ENCODE measurements around the gene C6. TPM values are rescaled to one million over a fixed set of nuclear protein-coding genes. Genes with fewer than 3 reads are reported as not detected.

Gene C6
- total and polyA plus RNA-seq, 9 donors = 0.16 to 1.2 (median 0.28) TPM; not detected in 3

DNA sequence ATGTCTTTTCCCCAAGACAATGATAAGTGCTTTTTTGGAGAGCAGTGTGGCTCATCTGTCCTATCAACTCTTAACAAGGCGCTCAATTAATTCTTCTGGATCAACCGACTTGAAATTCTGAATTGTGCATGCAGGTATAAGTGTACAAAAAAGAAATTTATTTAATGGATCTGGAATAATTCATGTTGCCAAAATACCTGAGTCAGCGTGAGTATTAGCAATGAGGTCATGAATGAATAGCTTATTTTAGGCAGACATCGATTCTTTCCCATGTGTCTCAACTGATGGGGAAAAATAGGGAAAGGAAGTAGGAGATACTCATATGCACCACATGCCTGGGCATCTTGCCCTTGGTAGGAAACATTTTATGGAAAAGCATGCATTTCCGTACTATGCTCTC lies 68.0 kb downstream of the C6 start:
- DNase-seq = no peak
- Histone ChIP-seq H3K4me3 (ENCODE audit: low read length) (no peak overlapping the region), H3K4me1 (ENCODE audit: control insufficient read depth, insufficient read depth, low read length) (no peaks in the 10 kb centered on the region), H3K27me3 (ENCODE audit: control insufficient read depth, insufficient read depth, low read length) (no peaks in the 10 kb centered on the region), H3K27ac (ENCODE audit: low read length) (no peak overlapping the region), H3K36me3 (ENCODE audit: control insufficient read depth, insufficient read depth, low read length) (no peaks in the 10 kb centered on the region), H3K9me3 (replicated peaks; ENCODE audit: control insufficient read depth, low read depth, low read length) (no peaks in the 10 kb centered on the region)
- WGBS (ENCODE audit: insufficient coverage) = 93% methylated on average over 2 of the region's 5 CpGs

DNA sequence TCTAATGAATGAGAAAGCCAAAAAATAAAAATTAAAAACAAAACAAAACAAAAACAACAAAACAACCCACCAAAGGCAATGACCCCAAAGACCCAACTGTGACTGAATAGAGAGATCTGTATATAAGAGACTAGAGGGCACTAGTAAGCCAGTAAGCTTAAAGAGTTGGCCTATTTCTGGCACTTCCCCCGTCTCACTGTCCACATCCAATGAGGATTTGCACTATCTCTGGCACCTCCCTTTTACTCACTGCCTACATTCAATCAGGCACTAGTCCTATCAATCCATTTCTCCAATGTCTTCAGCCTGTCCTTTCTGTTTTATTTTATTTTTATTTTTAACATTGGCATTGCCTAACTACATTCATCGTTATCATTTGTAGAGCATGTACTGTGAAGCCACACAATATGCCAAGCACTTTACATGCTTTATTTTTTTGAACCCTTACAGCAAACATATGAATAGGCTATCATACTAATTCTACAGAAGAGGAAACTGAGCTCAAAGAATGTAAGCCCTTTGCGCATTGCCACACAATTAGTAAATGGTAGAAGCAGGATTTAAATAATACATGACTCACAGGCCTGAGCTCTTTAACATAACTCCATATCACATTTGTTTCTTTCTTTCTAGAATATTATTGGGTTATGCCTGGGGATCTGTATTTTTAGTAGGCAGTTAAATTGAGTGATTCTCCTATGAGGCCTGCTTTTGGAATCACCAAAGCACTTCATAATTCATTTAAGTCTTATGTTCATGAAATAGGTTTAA lies 70.0 kb downstream of the C6 start:
- no peak for DNase-seq
- H3K4me3 ChIP-seq (ENCODE audit: low read length) = no peak overlapping the region

DNA sequence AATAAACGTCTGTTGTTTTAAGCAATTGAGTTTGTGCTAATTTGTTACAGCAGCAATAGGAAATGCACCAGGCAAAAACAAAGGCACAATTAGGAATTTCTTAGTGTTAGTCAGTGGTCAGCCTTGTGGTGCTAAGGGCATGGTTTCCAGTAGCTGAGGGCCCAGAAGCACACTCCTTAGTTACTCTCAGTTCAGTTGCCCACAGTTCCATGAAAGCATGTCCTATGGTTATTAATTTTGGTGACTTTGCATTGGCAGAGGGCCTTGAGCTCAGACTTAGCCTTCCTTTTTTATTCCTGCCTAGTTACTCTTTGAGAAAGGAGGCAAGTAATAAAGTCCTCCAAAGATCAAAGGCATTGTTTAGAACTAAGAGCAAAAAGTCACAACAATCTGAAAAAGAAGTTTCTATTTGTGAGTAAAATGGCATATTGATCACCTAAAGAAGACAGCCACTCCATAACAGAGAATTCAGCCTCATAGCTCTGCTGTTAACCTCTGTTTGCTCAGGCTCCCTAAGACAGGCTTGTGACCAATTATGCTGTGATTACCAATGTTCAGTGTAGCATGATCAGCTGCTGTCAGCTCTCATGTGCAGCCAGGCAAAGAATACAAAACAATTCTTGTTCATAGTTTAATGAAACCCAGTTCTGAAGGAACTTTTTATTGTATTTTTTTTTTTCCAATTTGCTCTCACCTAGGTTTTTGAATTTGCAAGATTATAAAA lies 85.2 kb downstream of the C6 start:
- no CpG with 5 or more reads among the region's 1 CpG for WGBS (ENCODE audit: insufficient coverage)
- Histone ChIP-seq H3K36me3 (ENCODE audit: control insufficient read depth, insufficient read depth, low read length) (no peaks in the 10 kb centered on the region), H3K4me1 (ENCODE audit: control insufficient read depth, insufficient read depth, low read length) (no peaks in the 10 kb centered on the region), H3K27ac (ENCODE audit: low read length) (no peak overlapping the region), H3K9me3 (replicated peaks; ENCODE audit: control insufficient read depth, low read depth, low read length) (no peaks in the 10 kb centered on the region), H3K4me3 (ENCODE audit: low read length) (no peak overlapping the region), H3K27me3 (ENCODE audit: control insufficient read depth, insufficient read depth, low read length) (no peaks in the 10 kb centered on the region)
- no peak for DNase-seq

More for the DNA sequence above, 70.0 kb downstream of the C6 start:
- WGBS (ENCODE audit: insufficient coverage) = 71% methylated on average over 1 of the region's 3 CpGs
- no peaks in the 10 kb centered on the region for H3K36me3 ChIP-seq (ENCODE audit: control insufficient read depth, insufficient read depth, low read length)
- no peak overlapping the region for H3K27ac ChIP-seq (ENCODE audit: low read length)
- no peaks in the 10 kb centered on the region for H3K4me1 ChIP-seq (ENCODE audit: control insufficient read depth, insufficient read depth, low read length)
- no peaks in the 10 kb centered on the region for H3K27me3 ChIP-seq (ENCODE audit: control insufficient read depth, insufficient read depth, low read length)
- H3K9me3 ChIP-seq (replicated peaks; ENCODE audit: control insufficient read depth, low read depth, low read length) = no peaks in the 10 kb centered on the region

DNA sequence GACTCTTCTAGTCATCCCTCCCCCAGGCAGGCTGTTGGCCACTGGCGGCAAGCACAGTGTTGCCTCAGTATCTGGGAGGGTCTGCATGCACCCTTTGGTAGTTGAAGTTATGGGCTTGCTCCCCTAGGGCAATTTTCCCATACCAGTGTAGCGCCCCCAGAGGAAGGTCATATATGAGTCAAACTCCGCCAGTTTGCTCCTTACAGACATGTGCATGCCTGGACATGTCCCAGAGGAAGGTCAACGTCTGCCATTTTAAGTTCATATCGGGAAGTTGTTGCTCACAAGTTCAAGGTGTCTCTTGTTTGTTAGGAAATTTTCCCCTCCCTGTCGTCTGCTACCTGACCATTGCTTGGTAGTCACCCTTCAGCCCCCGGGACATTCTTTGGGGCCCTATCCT lies 90.9 kb downstream of the C6 start:
- WGBS (ENCODE audit: insufficient coverage) = 96% methylated on average over 4 of the region's 7 CpGs

DNA sequence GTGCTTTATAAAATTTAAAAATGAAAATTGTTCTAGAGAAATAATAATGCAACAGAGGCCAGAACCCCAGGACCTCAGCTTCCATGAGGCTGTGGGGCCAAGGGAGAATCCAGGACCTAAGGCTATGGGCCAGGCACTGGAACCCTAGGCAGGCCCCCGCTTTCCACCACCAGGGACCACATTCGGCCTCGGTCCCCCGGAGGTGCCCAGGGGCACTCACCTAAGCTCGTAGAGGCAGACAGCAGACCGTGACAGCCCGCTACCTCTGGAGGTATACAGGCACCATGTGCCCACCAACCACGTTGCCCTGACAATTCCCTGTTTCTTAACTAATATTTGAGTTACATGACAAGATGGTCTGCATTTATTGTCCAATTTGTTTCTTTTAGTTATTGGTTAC lies 92.7 kb downstream of the C6 start:
- H3K4me3 ChIP-seq (ENCODE audit: low read length) = no peak overlapping the region
- no peaks in the 10 kb centered on the region for H3K4me1 ChIP-seq (ENCODE audit: control insufficient read depth, insufficient read depth, low read length)
- DNase-seq = no peak
- no peaks in the 10 kb centered on the region for H3K27me3 ChIP-seq (ENCODE audit: control insufficient read depth, insufficient read depth, low read length)
- H3K27ac ChIP-seq (ENCODE audit: low read length) = no peak overlapping the region
- H3K36me3 ChIP-seq (ENCODE audit: control insufficient read depth, insufficient read depth, low read length) = no peaks in the 10 kb centered on the region
- H3K9me3 ChIP-seq (replicated peaks; ENCODE audit: control insufficient read depth, low read depth, low read length) = no peaks in the 10 kb centered on the region
- 100% methylated on average over 4 of the region's 8 CpGs for WGBS (ENCODE audit: insufficient coverage)

More for the DNA sequence above, 90.9 kb downstream of the C6 start:
- H3K4me1 ChIP-seq (ENCODE audit: control insufficient read depth, insufficient read depth, low read length) = no peaks in the 10 kb centered on the region
- no peaks in the 10 kb centered on the region for H3K27me3 ChIP-seq (ENCODE audit: control insufficient read depth, insufficient read depth, low read length)
- no peak overlapping the region for H3K27ac ChIP-seq (ENCODE audit: low read length)
- no peaks in the 10 kb centered on the region for H3K36me3 ChIP-seq (ENCODE audit: control insufficient read depth, insufficient read depth, low read length)
- DNase-seq = no peak
- no peaks in the 10 kb centered on the region for H3K9me3 ChIP-seq (replicated peaks; ENCODE audit: control insufficient read depth, low read depth, low read length)
- no peak overlapping the region for H3K4me3 ChIP-seq (ENCODE audit: low read length)

DNA sequence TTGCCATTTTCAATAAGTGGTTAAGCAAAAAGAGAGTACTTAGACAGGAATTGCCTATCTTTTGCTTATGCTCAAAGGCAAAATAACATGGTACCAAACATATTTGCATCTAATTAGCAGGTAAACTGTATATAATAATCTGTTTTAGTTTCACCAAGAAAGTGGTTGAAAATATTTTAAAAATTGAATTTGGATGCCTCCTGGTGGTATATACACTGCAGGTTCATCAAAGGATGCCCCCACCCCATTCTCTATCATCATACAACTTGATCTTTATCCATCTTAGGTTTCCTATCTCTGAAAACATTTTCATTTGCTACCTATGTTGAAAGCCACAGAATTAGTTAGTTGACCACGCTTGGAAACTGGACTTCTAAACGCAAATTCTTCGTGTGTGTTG lies 95.2 kb downstream of the C6 start:
- no peak overlapping the region for H3K27ac ChIP-seq (ENCODE audit: low read length)
- WGBS (ENCODE audit: insufficient coverage) = no CpG with 5 or more reads among the region's 3 CpGs
- H3K4me3 ChIP-seq (ENCODE audit: low read length) = no peak overlapping the region
- H3K36me3 ChIP-seq (ENCODE audit: control insufficient read depth, insufficient read depth, low read length) = no peaks in the 10 kb centered on the region
- H3K27me3 ChIP-seq (ENCODE audit: control insufficient read depth, insufficient read depth, low read length) = no peaks in the 10 kb centered on the region
- no peaks in the 10 kb centered on the region for H3K9me3 ChIP-seq (replicated peaks; ENCODE audit: control insufficient read depth, low read depth, low read length)
- DNase-seq = no peak
- H3K4me1 ChIP-seq (ENCODE audit: control insufficient read depth, insufficient read depth, low read length) = no peaks in the 10 kb centered on the region

DNA sequence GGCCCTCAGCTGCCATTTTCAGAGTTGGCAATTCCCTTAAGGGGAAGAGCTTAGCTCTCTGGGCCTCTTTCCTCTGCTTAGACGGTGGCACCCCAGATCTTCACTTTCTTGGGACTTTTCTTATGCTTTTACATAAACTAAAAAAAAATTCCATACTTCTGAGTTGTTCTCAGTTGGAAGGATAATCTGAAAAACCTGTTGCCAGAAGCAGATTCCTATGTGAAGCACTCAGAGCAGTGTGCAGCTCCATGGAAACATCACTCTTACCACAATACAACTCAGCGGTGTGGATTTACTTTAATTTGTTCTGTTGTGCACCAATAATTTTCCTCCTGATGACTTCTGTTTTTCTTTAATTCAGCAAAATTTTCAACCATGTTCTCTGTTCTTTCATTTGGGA lies 98.1 kb downstream of the C6 start:
- WGBS (ENCODE audit: insufficient coverage) = no CpG with 5 or more reads among the region's 2 CpGs
- Histone ChIP-seq H3K27me3 (ENCODE audit: control insufficient read depth, insufficient read depth, low read length) (no peaks in the 10 kb centered on the region), H3K4me1 (ENCODE audit: control insufficient read depth, insufficient read depth, low read length) (no peaks in the 10 kb centered on the region), H3K9me3 (replicated peaks; ENCODE audit: control insufficient read depth, low read depth, low read length) (no peaks in the 10 kb centered on the region), H3K27ac (ENCODE audit: low read length) (no peak overlapping the region), H3K4me3 (ENCODE audit: low read length) (no peak overlapping the region), H3K36me3 (ENCODE audit: control insufficient read depth, insufficient read depth, low read length) (no peaks in the 10 kb centered on the region)
- peak; percentile 49 for DNase-seq

DNA sequence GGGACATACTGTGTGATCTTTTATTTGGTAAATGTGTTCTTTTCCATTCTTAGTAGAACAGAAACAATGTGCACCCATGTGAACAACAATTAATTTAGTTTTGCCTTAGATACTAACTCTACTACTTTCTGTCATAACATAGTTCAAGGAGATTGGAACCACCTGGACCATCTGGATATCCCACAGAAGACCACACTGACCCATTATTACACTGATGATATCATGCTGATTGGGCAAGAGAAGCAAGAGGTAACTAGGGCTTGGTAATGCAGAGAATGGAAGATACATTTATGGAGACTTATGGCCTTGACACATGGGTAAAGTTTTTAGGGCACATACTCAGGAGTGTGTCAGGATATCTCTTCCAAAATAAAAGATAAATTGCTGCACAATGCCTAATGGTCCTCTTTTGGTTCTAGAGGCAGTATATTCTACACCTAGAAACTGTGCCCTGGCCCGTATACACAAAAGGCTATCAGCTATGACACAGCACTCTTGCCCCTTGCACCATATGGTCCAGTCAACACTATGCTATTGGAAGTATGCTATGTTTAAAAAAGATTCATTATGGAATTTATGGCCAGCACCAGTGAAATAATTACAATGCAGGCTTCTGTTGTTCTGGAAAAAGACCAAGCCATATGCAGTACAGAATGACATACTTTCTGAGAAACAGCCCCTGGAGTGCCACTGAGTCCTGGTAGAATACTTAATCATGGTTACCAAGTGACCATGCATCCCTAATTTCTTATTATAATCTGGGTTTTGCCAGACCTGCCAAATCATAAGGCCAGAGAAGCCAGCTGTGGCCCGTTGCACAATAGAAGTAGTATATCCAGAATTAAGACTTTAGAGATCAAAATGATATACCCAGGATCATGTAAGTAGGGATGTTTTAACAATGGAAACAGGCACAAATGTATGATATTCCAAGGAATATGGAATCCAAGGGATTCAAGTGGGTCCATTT lies 100.6 kb downstream of the C6 start:
- Histone ChIP-seq H3K36me3 (ENCODE audit: control insufficient read depth, insufficient read depth, low read length) (no peaks in the 10 kb centered on the region), H3K4me3 (ENCODE audit: low read length) (no peak overlapping the region), H3K9me3 (replicated peaks; ENCODE audit: control insufficient read depth, low read depth, low read length) (no peaks in the 10 kb centered on the region), H3K27ac (ENCODE audit: low read length) (no peak overlapping the region), H3K4me1 (ENCODE audit: control insufficient read depth, insufficient read depth, low read length) (no peaks in the 10 kb centered on the region), H3K27me3 (ENCODE audit: control insufficient read depth, insufficient read depth, low read length) (no peaks in the 10 kb centered on the region)
- WGBS (ENCODE audit: insufficient coverage) = no CpG with 5 or more reads among the region's 2 CpGs
- DNase-seq = no peak

DNA sequence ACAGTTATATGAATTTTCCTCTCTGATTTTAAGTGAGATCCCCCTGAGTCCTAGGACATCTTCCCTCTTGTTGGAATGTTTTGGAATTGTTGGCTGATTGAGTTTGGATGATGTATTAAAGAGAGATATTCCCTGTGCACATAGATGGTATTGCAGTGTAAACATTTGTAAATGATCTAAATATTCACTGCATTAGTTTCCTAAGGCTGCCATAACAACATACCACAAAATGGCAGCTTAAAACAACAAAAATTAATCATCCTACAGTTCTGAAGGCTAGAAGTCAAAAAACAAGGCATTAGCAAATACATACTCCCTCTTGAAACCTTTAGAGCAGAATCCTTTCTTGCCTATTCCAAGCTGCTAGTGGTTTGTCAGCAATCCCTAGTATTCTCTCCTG lies 104.1 kb downstream of the C6 start:
- H3K9me3 ChIP-seq (replicated peaks; ENCODE audit: control insufficient read depth, low read depth, low read length) = no peaks in the 10 kb centered on the region

DNA sequence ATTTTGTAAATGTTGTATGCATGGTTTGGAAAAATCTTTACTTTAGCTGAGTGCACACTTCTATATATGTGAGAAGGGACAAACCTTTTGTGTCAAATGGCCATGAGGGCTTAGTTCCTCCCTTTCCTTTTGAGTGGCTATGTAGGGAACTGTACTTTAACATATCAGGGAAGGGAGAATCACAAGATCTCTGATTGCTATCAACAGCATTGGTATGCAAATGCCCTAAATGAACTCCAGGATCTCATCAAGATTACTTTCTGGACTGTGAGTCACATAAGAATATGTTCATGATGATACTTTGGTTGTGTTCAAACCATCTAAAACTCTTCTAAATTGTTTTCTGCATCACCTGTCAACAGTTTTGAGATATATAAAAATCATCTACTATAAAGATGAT lies 111.0 kb downstream of the C6 start:
- no peak overlapping the region for H3K27ac ChIP-seq (ENCODE audit: low read length)
- H3K4me1 ChIP-seq (ENCODE audit: control insufficient read depth, insufficient read depth, low read length) = no peaks in the 10 kb centered on the region
- no peaks in the 10 kb centered on the region for H3K36me3 ChIP-seq (ENCODE audit: control insufficient read depth, insufficient read depth, low read length)
- no peaks in the 10 kb centered on the region for H3K9me3 ChIP-seq (replicated peaks; ENCODE audit: control insufficient read depth, low read depth, low read length)
- H3K27me3 ChIP-seq (ENCODE audit: control insufficient read depth, insufficient read depth, low read length) = no peaks in the 10 kb centered on the region
- DNase-seq = no peak
- no peak overlapping the region for H3K4me3 ChIP-seq (ENCODE audit: low read length)

More for the DNA sequence above, 104.1 kb downstream of the C6 start:
- no peak for DNase-seq
- H3K4me1 ChIP-seq (ENCODE audit: control insufficient read depth, insufficient read depth, low read length) = no peaks in the 10 kb centered on the region
- H3K27ac ChIP-seq (ENCODE audit: low read length) = no peak overlapping the region
- no peaks in the 10 kb centered on the region for H3K27me3 ChIP-seq (ENCODE audit: control insufficient read depth, insufficient read depth, low read length)
- H3K4me3 ChIP-seq (ENCODE audit: low read length) = no peak overlapping the region
- H3K36me3 ChIP-seq (ENCODE audit: control insufficient read depth, insufficient read depth, low read length) = no peaks in the 10 kb centered on the region
